ENCODE data around the gene ARHGEF12.

The ARHGEF12 gene

DNA sequence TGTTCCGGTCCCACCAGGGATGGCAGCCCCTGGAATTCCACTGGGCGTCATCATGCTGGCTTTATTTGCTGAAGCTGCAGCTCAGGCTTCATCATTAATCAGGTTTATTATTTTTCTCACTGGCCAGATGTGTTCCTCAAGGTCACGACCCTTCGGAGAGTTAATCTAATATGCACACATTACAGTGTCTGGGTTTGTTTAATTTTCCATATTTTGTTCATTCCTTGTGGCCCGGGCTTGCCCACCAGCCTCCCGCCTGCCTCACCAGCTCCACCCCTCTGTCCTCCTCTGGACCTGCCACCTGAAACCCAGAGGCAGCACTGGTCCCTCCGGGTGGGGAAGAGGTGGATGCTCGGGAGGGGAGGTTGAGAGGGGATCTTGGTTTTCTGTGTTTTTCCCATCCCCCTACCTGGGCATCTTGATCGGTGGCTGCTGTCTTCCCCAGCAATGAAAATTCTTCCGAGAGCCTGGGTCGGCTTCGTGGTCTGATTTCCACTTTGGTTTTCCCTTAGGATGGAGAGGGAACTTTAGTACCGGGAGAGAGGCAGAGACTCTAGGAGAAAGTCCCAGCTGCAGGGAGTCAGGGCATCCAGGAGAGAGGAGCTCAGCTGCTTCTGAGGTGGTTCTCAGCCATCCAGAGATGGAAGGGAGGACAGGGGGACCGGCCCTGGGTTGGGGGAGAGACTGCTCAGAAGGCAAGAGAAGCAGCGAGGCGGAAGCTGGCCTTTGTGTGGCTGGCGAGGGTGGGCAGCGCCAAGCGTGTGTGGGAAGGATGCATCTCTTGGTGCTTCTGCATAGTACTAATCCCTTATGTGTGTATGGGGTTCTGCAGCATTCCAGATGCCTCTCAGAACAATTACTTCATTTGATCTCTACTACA lies 177.5 kb downstream of the ARHGEF12 start:
- Histone ChIP-seq H3K9me2 (replicated peaks; ENCODE audit: insufficient read depth, low read length) (no peaks in the 10 kb centered on the region), H3K9ac (ENCODE audit: low read length) (no peak overlapping the region), H2AFZ (ENCODE audit: low read depth, low read length, severe bottlenecking) (no peak overlapping the region), H3K9me3 (ENCODE audit: insufficient read depth, low read length) (no peaks in the 10 kb centered on the region), H3K4me3 (ENCODE audit: insufficient read depth, low read length, poor library complexity, severe bottlenecking) (no peak overlapping the region), H3F3A (ENCODE audit: insufficient read depth) (no peaks in the 10 kb centered on the region), H3K27ac (ENCODE audit: low read depth, low read length) (no peak overlapping the region), H3K4me2 (ENCODE audit: low read depth, low read length, poor library complexity, severe bottlenecking) (no peak overlapping the region), H3K79me2 (ENCODE audit: insufficient read depth, low read length) (no peaks in the 10 kb centered on the region), H3K27me3 (ENCODE audit: low read length) (no peaks in the 10 kb centered on the region), H3K36me3 (ENCODE audit: low read length) (no peaks in the 10 kb centered on the region), H4K20me1 (ENCODE audit: low read depth, low read length) (no peaks in the 10 kb centered on the region)
- no peak for TF ChIP-seq EZH2phosphoT487 (conservative IDR thresholded peaks at IDR 0.05; ENCODE audit: low read length)
- TF ChIP-seq, protein P1, sequence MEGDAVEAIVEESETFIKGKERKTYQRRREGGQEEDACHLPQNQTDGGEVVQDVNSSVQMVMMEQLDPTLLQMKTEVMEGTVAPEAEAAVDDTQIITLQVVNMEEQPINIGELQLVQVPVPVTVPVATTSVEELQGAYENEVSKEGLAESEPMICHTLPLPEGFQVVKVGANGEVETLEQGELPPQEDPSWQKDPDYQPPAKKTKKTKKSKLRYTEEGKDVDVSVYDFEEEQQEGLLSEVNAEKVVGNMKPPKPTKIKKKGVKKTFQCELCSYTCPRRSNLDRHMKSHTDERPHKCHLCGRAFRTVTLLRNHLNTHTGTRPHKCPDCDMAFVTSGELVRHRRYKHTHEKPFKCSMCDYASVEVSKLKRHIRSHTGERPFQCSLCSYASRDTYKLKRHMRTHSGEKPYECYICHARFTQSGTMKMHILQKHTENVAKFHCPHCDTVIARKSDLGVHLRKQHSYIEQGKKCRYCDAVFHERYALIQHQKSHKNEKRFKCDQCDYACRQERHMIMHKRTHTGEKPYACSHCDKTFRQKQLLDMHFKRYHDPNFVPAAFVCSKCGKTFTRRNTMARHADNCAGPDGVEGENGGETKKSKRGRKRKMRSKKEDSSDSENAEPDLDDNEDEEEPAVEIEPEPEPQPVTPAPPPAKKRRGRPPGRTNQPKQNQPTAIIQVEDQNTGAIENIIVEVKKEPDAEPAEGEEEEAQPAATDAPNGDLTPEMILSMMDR (IDR thresholded peaks at IDR 0.05; ENCODE audit: insufficient read depth, low read length, poor library complexity, severe bottlenecking), result no peak

DNA sequence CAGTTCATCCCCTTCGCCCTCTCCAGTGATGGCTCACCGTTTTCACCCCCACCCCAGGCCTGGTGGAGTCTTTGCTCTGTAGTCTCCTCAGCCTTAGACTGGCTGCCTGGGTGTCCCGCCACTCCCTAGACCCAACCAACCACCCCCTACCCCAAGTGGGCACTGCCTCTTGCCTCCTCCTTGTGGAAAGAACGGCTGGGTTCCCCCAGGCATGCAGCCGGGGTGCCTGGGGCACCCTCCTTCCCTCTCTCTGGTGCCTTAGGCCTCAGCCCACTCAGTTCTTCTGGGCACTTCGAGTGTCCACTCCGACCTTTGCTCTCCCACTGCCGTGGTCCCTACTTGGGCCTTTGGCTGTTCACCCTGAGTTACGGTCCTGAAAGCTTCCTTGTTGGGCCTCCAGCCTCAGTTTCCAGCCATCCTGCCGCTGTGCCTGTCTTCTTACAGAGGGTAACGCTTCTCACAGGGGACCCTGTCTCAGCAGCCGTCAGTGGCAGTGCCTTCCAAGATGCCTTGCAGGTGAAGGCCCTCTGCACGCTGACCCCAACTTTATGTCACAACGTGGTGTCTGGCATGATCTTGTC lies 178.4 kb downstream of the ARHGEF12 start:
- no peak overlapping the region for H3K9ac ChIP-seq (ENCODE audit: low read length)
- H3F3A ChIP-seq (ENCODE audit: insufficient read depth), result no peaks in the 10 kb centered on the region
- no peak overlapping the region for H2AFZ ChIP-seq (ENCODE audit: low read depth, low read length, severe bottlenecking)
- no peaks in the 10 kb centered on the region for H3K27me3 ChIP-seq (ENCODE audit: low read length)
- H3K4me2 ChIP-seq (ENCODE audit: low read depth, low read length, poor library complexity, severe bottlenecking), result no peak overlapping the region
- H3K9me2 ChIP-seq (replicated peaks; ENCODE audit: insufficient read depth, low read length), result no peaks in the 10 kb centered on the region
- no peaks in the 10 kb centered on the region for H3K79me2 ChIP-seq (ENCODE audit: insufficient read depth, low read length)
- no peak overlapping the region for H3K27ac ChIP-seq (ENCODE audit: low read depth, low read length)
- H4K20me1 ChIP-seq (ENCODE audit: low read depth, low read length), result no peaks in the 10 kb centered on the region
- no peak for TF ChIP-seq EZH2phosphoT487 (conservative IDR thresholded peaks at IDR 0.05; ENCODE audit: low read length)
- TF ChIP-seq, protein P1 (IDR thresholded peaks at IDR 0.05; ENCODE audit: insufficient read depth, low read length, poor library complexity, severe bottlenecking), result no peak
- H3K9me3 ChIP-seq (ENCODE audit: insufficient read depth, low read length), result no peaks in the 10 kb centered on the region
- no peaks in the 10 kb centered on the region for H3K36me3 ChIP-seq (ENCODE audit: low read length)
- H3K4me3 ChIP-seq (ENCODE audit: insufficient read depth, low read length, poor library complexity, severe bottlenecking), result no peak overlapping the region

DNA sequence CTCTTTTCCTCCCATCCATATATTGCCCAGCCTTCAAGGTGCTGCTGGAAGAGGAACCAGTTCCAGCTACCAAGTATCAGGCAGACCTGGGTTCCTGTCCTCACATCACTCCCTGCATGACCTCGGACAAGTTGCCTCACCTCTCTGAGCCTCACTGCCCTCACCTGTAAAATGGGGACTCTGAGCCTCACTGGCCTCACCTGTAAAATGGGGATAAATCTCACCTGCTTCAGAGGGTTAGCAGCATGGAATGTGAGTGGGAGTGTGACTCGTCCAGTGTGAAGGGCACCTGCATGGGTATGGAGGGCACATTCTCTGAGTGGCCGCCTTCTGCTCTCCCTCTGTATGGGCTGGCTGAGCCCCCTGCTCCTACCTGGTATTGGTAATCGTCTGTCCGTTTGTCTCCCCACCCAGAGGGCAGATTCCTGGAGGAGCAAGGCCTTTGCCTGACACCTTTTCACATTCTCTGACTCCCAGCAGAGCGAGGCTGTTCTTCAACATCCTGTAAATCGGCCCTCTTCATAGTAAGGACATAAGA lies 179.0 kb downstream of the ARHGEF12 start:
- H3K27ac ChIP-seq (ENCODE audit: low read depth, low read length), result no peak overlapping the region
- no peaks in the 10 kb centered on the region for H3K27me3 ChIP-seq (ENCODE audit: low read length)
- no peak overlapping the region for H3K9ac ChIP-seq (ENCODE audit: low read length)
- no peaks in the 10 kb centered on the region for H3K36me3 ChIP-seq (ENCODE audit: low read length)
- no peaks in the 10 kb centered on the region for H3K79me2 ChIP-seq (ENCODE audit: insufficient read depth, low read length)
- H2AFZ ChIP-seq (ENCODE audit: low read depth, low read length, severe bottlenecking), result no peak overlapping the region
- no peaks in the 10 kb centered on the region for H3K9me3 ChIP-seq (ENCODE audit: insufficient read depth, low read length)
- no peaks in the 10 kb centered on the region for H4K20me1 ChIP-seq (ENCODE audit: low read depth, low read length)
- H3K4me2 ChIP-seq (ENCODE audit: low read depth, low read length, poor library complexity, severe bottlenecking), result no peak overlapping the region
- TF ChIP-seq, protein P1 (IDR thresholded peaks at IDR 0.05; ENCODE audit: insufficient read depth, low read length, poor library complexity, severe bottlenecking), result no peak
- no peak for TF ChIP-seq EZH2phosphoT487 (conservative IDR thresholded peaks at IDR 0.05; ENCODE audit: low read length)
- no peaks in the 10 kb centered on the region for H3K9me2 ChIP-seq (replicated peaks; ENCODE audit: insufficient read depth, low read length)
- no peak overlapping the region for H3K4me3 ChIP-seq (ENCODE audit: insufficient read depth, low read length, poor library complexity, severe bottlenecking)
- H3F3A ChIP-seq (ENCODE audit: insufficient read depth), result no peaks in the 10 kb centered on the region
